RWPE2 (cell line): ENCODE results near the gene CDC25A.

Source experiments
- ATAC-seq: fragments of 200-7000 bp; cut with Tn5 transposase; 3 replicates; pipeline ENCODE4 v1.9.1; 2021; ENCODE audit warnings: low read depth
- DNase-seq: peaks from one replicate; pipeline ENCODE4 v3.0.0-alpha.2; 2020; ENCODE audit warnings: low spot score
- H3K27ac ChIP-seq: fragments of 450-650 bp; 2 replicates; pipeline ENCODE4 v1.5.1; 2017; ENCODE audit warnings: mild to moderate bottlenecking; ENCODE audit not compliant: poor library complexity, severe bottlenecking
- H3K27me3 ChIP-seq: fragments of 250-450 bp; sonication (Bioruptor Pico); 2 replicates; pipeline ENCODE4 v1.5.1; 2021; ENCODE audit warnings: mild to moderate bottlenecking, moderate library complexity; ENCODE audit not compliant: insufficient read depth, poor library complexity, severe bottlenecking
- H3K36me3 ChIP-seq: fragments of 250-450 bp; sonication (Bioruptor Pico); 2 replicates; pipeline ENCODE4 v1.5.1; 2020; ENCODE audit warnings: low read depth, mild to moderate bottlenecking, moderate library complexity
- H3K4me1 ChIP-seq: fragments of 250-450 bp; sonication (Bioruptor Pico); 2 replicates; pipeline ENCODE4 v1.5.1; 2021; ENCODE audit warnings: mild to moderate bottlenecking, moderate library complexity; ENCODE audit not compliant: insufficient read depth, poor library complexity, severe bottlenecking
- H3K4me3 ChIP-seq: fragments of 250-450 bp; sonication (Bioruptor Pico); 2 replicates; pipeline ENCODE4 v1.5.1; 2021; ENCODE audit warnings: mild to moderate bottlenecking, moderate library complexity; ENCODE audit not compliant: severe bottlenecking
- H3K9me3 ChIP-seq: fragments of 250-450 bp; sonication (Bioruptor Pico); 2 replicates; pipeline ENCODE4 v1.5.1; 2021; ENCODE audit warnings: mild to moderate bottlenecking, moderate library complexity; ENCODE audit not compliant: severe bottlenecking
- TF ChIP-seq, protein P1 (sequence below): fragments of 450-650 bp; IDR thresholded peaks from one replicate; pipeline ENCODE4 v1.5.1; 2017; ENCODE audit warnings: mild to moderate bottlenecking, moderate library complexity; ENCODE audit not compliant: poor library complexity, severe bottlenecking

CDC25A gene

DNA sequence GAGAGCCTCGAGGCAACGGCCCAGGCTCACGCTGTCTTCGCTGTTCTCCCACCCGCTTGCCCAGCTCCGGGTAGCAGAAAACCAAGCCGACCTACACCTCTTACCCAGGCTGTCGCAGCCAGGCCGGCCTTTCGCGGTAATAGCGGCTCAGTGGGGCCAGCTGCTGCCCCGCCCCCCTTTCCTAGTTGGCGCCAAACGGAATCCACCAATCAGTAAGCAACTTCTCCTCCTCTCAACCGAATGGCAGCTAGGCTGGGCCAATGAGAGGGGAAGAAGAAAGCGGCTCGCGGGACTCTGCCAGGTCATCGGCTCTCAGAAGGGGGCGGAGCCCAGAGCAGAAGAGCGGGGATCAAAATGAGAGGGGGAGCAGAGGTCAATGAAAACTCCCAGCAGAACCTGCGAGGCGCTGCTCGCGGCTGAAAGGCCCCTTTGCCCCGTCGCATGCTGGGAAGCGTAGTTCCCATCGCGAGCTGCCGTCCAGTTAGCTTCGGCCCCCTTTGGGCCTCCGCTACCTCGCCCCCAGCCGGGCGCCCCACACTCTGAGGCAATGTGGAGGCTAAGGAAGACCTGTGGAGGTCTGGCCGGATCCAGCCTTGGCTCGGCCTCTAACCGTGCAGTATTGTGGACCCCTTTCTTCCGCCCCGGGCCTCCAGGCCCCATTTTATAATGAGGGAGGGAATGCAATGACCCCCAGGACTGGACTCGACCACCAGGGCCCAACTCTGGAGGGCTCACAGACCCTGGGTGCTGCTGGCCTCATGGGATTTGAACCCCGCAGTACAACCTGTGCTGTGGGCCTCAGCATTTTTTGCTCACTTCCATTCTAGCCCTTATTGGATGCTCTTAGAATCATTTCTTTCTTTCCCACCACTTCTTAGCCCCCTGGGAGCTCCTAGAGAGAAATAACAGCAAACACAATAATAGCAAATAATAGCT, at the start of gene CDC25A:
TSS of gene CDC25A (minus strand) at position 152 of the 936 bp plus-strand sequence. CDS start 470 bp downstream, outside the sequence.
- Histone ChIP-seq H3K9me3 (no peaks in the 10 kb centered on the region), H3K27ac (peak within 1 kb of the TSS; percentile 67), H3K27me3 (no peaks in the 10 kb centered on the region), H3K4me3 (peak within 1 kb of the TSS; percentile 71), H3K4me1 (peaks cover 3% of the 10 kb centered on the region), H3K36me3 (peaks cover 27% of the 10 kb centered on the region)
- ATAC-seq: peak; percentile 96
- TF ChIP-seq, protein P1, sequence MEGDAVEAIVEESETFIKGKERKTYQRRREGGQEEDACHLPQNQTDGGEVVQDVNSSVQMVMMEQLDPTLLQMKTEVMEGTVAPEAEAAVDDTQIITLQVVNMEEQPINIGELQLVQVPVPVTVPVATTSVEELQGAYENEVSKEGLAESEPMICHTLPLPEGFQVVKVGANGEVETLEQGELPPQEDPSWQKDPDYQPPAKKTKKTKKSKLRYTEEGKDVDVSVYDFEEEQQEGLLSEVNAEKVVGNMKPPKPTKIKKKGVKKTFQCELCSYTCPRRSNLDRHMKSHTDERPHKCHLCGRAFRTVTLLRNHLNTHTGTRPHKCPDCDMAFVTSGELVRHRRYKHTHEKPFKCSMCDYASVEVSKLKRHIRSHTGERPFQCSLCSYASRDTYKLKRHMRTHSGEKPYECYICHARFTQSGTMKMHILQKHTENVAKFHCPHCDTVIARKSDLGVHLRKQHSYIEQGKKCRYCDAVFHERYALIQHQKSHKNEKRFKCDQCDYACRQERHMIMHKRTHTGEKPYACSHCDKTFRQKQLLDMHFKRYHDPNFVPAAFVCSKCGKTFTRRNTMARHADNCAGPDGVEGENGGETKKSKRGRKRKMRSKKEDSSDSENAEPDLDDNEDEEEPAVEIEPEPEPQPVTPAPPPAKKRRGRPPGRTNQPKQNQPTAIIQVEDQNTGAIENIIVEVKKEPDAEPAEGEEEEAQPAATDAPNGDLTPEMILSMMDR: no peak
- peak; percentile 98 for DNase-seq

DNA sequence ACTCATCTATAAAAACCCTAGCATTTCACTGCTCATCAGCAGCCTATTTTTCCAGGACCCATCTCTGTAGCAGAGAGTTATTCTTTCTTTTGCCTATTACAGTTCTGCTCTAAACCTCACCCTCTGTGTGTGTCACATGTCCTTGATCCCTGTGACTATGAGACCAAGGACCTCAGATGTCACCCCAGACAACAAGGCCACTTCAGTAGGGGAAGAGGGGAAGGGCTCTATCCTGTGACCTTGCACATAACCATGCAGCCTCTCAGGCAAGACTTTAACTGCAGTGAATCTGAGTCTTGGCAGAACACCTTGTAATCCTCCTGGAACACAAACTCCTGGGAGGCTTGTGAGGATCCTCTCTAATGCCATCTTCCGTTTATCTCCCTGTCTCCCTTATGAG, 48.3 kb upstream of the CDC25A start:
- TF ChIP-seq, protein P1: no peak
- Histone ChIP-seq H3K4me3 (no peak overlapping the region), H3K27me3 (no peaks in the 10 kb centered on the region), H3K27ac (no peak overlapping the region), H3K9me3 (no peaks in the 10 kb centered on the region), H3K4me1 (no peaks in the 10 kb centered on the region), H3K36me3 (no peaks in the 10 kb centered on the region)
- DNase-seq: no peak
- no peak for ATAC-seq

DNA sequence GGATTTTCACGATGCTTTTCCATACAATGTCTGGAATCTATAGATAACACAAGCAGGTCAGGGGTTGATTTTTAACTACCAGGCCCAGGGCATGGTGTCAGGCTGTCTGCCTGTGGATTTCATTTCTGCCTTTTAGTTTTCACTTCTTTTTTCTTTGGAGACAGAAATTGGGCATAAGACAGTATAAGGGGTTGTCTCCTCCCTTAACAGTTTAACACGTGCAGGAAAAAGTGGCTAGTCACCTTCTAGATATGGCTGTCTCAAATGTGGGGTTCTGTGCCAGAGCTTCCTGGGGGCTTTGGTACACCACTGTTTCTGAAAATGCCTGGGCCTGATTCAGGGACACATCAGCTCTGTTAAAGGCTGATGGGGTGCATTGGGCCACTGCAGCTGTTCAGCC, 45.3 kb upstream of the CDC25A start:
- Histone ChIP-seq H3K9me3 (no peaks in the 10 kb centered on the region), H3K27ac (no peak overlapping the region), H3K36me3 (no peaks in the 10 kb centered on the region), H3K27me3 (no peaks in the 10 kb centered on the region), H3K4me1 (no peaks in the 10 kb centered on the region), H3K4me3 (no peak overlapping the region)
- no peak for DNase-seq
- no peak for ATAC-seq
- TF ChIP-seq, protein P1: no peak

DNA sequence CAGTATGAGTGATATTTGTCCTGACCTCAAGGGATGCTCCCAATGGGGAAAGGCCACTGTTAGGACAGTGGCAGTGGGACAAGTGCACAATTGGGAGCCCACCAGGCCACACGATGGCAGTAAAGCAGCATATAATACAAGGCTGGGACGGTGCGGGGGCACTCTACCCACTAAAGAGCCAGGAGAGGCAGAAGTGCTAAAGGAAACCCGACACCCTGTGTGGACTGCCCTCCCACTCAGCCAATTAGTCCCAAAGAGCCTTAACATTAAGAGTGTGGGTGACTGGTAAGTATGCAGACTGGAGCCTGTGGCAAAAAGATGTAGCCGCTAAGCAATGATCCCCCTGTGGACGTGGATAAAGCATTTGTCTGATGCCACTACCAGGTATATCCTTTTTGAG, 44.5 kb upstream of the CDC25A start:
- Histone ChIP-seq H3K4me1 (no peaks in the 10 kb centered on the region), H3K9me3 (no peaks in the 10 kb centered on the region), H3K27me3 (no peaks in the 10 kb centered on the region), H3K36me3 (no peaks in the 10 kb centered on the region), H3K27ac (no peak overlapping the region), H3K4me3 (no peak overlapping the region)
- TF ChIP-seq, protein P1: peak; percentile 86
- ATAC-seq (peak; percentile 98), DNase-seq (no peak)

DNA sequence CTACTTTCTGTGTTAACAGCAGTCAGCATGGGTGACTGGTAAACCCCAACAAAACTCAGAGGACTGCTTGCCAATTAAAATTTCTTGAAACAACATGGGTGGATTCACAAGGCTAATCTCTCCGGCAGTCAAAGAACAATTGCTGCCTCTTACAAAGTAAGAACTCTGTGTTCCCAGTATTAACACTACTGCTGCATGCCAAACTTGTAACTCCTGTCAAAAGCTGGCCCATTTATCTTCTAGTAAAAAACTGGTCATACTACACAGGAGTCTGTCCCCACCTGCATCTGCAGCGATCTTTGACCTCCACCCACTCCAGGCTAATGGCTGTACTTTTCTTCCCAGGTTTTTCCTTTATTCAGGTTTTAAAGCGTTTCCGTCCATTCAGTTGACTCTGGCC, 44.0 kb upstream of the CDC25A start:
- DNase-seq (no peak), ATAC-seq (no peak)
- Histone ChIP-seq H3K36me3 (no peaks in the 10 kb centered on the region), H3K9me3 (no peaks in the 10 kb centered on the region), H3K4me1 (no peaks in the 10 kb centered on the region), H3K27ac (no peak overlapping the region), H3K27me3 (no peaks in the 10 kb centered on the region), H3K4me3 (no peak overlapping the region)
- TF ChIP-seq, protein P1: no peak
